GM12878 (cell line): ENCODE measurements around the gene CS. TPM values are rescaled to one million over a fixed set of nuclear protein-coding genes. Genes with fewer than 3 reads are reported as not detected.

Source experiments
- ATAC-seq: fragments of 200-7000 bp; cut with Tn5 transposase; 3 replicates; pipeline ENCODE4 v1.9.1; 2020; ENCODE audit warnings: mild to moderate bottlenecking, moderate library complexity
- Bru-seq: library from RNA; stranded (reverse); fragments of 400-500 nt; gene quantifications from one replicate; lab custom pipeline; 2021; lab: Mats Ljungman, UMichigan
- BruChase-seq, 2 experiments: library from RNA; stranded (reverse); fragments of 400-500 nt; gene quantifications; one replicate each; lab custom pipeline; 2021; lab: Mats Ljungman, UMichigan
- BruUV-seq: library from RNA; stranded (reverse); fragments of 400-500 nt; replicated peaks from 2 replicates; lab custom pipeline; 2021; lab: Mats Ljungman, UMichigan
- CTCF ChIA-PET: fragments of 300-600 bp; sonication (Branson Sonifier 250); formaldehyde crosslinking; extraction: SDS; loops from one replicate; lab custom pipeline; 2021; ENCODE audit warnings: inconsistent platforms; lab: Yijun Ruan, JAX
- POLR2A ChIA-PET: fragments of 350-600 bp; formaldehyde crosslinking; extraction: SDS; loops from one replicate; lab custom pipeline; 2021; ENCODE audit warnings: inconsistent platforms; lab: Charles Lee
- RAD21 ChIA-PET: fragments of 300-600 bp; sonication (Branson Sonifier 250); formaldehyde crosslinking; loops from one replicate; lab custom pipeline; 2023; ENCODE audit warnings: antibody characterized with exemption; ENCODE audit not compliant: unreplicated experiment; lab: Charles Lee
- SMC1A ChIA-PET: fragments of 300-600 bp; sonication (Branson Sonifier 250); formaldehyde crosslinking; loops from one replicate; lab custom pipeline; 2023; ENCODE audit not compliant: unreplicated experiment, uncharacterized antibody; lab: Charles Lee
- DNase-seq: peaks from one replicate; pipeline ENCODE4 v3.0.0-alpha.2; 2011; ENCODE audit warnings: low read depth, low spot score
- FAIRE-seq: peaks from 3 replicates; lab custom pipeline; 2011; peaks lifted over from hg19 to GRCh38; lab: Jason Lieb, UNC
- H2AFZ ChIP-seq: 2 replicates; pipeline ENCODE4 v1.6.0; 2011; ENCODE audit warnings: low read depth, low read length, control low read depth; ENCODE audit not compliant: control insufficient read depth
- H3K27ac ChIP-seq: 2 replicates; pipeline ENCODE4 v1.5.1; 2011; ENCODE audit warnings: control low read depth; ENCODE audit not compliant: control insufficient read depth, insufficient read depth
- H3K27me3 ChIP-seq, 2 experiments: replicated peaks in 1 of 2; 2 replicates each; pipeline versions ENCODE4 v1.6.0 to v1.6.1; 2011; ENCODE audit warnings: low read length in 1 of 2; ENCODE audit not compliant: control insufficient read depth in 2 of 2, insufficient read depth in 2 of 2
- H3K36me3 ChIP-seq, 2 experiments: 2 replicates each; pipeline ENCODE4 v1.5.1; 2011; ENCODE audit warnings: low read length in 1 of 2; ENCODE audit not compliant: control insufficient read depth in 2 of 2, insufficient read depth in 2 of 2
- H3K4me1 ChIP-seq: 2 replicates; pipeline ENCODE4 v1.6.1; 2011; ENCODE audit warnings: mild to moderate bottlenecking, low read length, moderate library complexity, mixed read lengths; ENCODE audit not compliant: control insufficient read depth, insufficient read depth
- H3K4me2 ChIP-seq: 2 replicates; pipeline ENCODE4 v1.6.0; 2011; ENCODE audit warnings: control low read depth; ENCODE audit not compliant: control insufficient read depth, insufficient read depth
- H3K4me3 ChIP-seq: fragments of 200-600 bp; sonication (generic); 2 replicates; pipeline ENCODE4 v1.5.1; 2016
- H3K79me2 ChIP-seq: 2 replicates; pipeline ENCODE4 v1.6.0; 2011; ENCODE audit warnings: low read length; ENCODE audit not compliant: control insufficient read depth, insufficient read depth
- H3K9ac ChIP-seq: 2 replicates; pipeline ENCODE4 v1.8.0; 2011; ENCODE audit warnings: low read length, control low read depth, mixed read lengths; ENCODE audit not compliant: control insufficient read depth, insufficient read depth
- H3K9me3 ChIP-seq: replicated peaks from 3 replicates; pipeline ENCODE4 v1.5.1; 2011; ENCODE audit warnings: mild to moderate bottlenecking, low read length; ENCODE audit not compliant: control insufficient read depth, insufficient read depth
- H4K20me1 ChIP-seq: 2 replicates; pipeline ENCODE4 v1.6.0; 2011; ENCODE audit not compliant: control insufficient read depth, insufficient read depth
- HDAC6 ChIP-seq: fragments of 200-600 bp; sonication (generic); IDR thresholded peaks from one replicate; pipeline ENCODE4 v1.8.0; 2017; ENCODE audit warnings: antibody characterized with exemption; ENCODE audit not compliant: unreplicated experiment
- MTA3 ChIP-seq: IDR thresholded peaks from 2 replicates; pipeline ENCODE4 v1.6.1; 2012; ENCODE audit warnings: low read length, inconsistent platforms, borderline replicate concordance
- PML ChIP-seq: IDR thresholded peaks from 2 replicates; pipeline ENCODE4 v1.6.1; 2012; ENCODE audit warnings: low read length, inconsistent platforms
- POU2F2 ChIP-seq: IDR thresholded peaks from 3 replicates; pipeline ENCODE4 v1.6.1; 2011; ENCODE audit warnings: low read depth, mild to moderate bottlenecking, low read length, borderline replicate concordance
- SIN3A ChIP-seq: IDR thresholded peaks from 2 replicates; pipeline ENCODE4 v1.6.1; 2012; ENCODE audit warnings: low read depth, low read length, improper control_type of control experiment
- SMAD5 ChIP-seq: IDR thresholded peaks from 2 replicates; pipeline ENCODE4 v1.6.1; 2016; ENCODE audit warnings: antibody characterized with exemption, low read depth
- SREBF1 ChIP-seq: IDR thresholded peaks from 2 replicates; pipeline ENCODE4 v1.6.1; 2012; ENCODE audit warnings: mild to moderate bottlenecking, low read length
- WGBS: methylation state at CpG from one replicate; pipeline ENCODE4 v1.1.6; 2016; ENCODE audit warnings: low lambda C conversion rate; ENCODE audit not compliant: insufficient replicate concordance, insufficient coverage; ENCODE audit errors: missing lambda C conversion rate; 5-methylcytosine and 5-hydroxymethylcytosine counted together
- in situ Hi-C: fragments of 300-500 bp; cut with MboI; formaldehyde crosslinking; loops from 9 replicates; pipeline ENCODE4 v1.14.3; 2018; ENCODE audit warnings: mixed read lengths
- intact Hi-C: fragments of 100-400 bp; cut with micrococcal nuclease; formaldehyde crosslinking; loops from one replicate; pipeline ENCODE4 v1.14.2; 2022; ENCODE audit not compliant: unreplicated experiment
- long read RNA-seq, 2 experiments: library from polyadenylated mRNA; unstranded; transcript quantifications; one replicate each; pipeline ENCODE4 v2.0.0, GENCODE V29; 2019 to 2020
- polyA minus RNA-seq, 3 experiments: library from RNA; depleted of rRNA, polyadenylated mRNA; stranded (reverse); fragments of >200 nt; gene quantifications; 2 replicates each; pipeline ENCODE4 v1.2.3, GENCODE V29; 2011
- polyA plus RNA-seq, 11 experiments: library from polyadenylated mRNA; depleted of rRNA in 4 of 11; unstranded in 6 of 11; stranded (reverse) in 5 of 11; fragments of >200 nt; fragmentation: Nextera tagmentation in 4 of 11; fragmentation: Illumina TruSeq in 1 of 11; extraction: Ambion mirVana in 4 of 11; extraction: Trizol in 1 of 11; gene quantifications; 1 replicate in 1 of 11; 2 replicates in 10 of 11; pipeline versions ENCODE4 v1.2.1 to v1.2.3, GENCODE V29; 2011 to 2016; ENCODE audit warnings: inconsistent platforms in 2 of 11, missing spikeins in 2 of 11, low read depth in 1 of 11
- total RNA-seq, 4 experiments: library from RNA; depleted of rRNA in 3 of 4; stranded (reverse); fragments of >200 nt in 3 of 4; fragmentation: Illumina TruSeq in 1 of 4; extraction: Trizol in 1 of 4; gene quantifications; 2 replicates each; pipeline versions ENCODE4 v1.2.1 to v1.2.3, GENCODE V29; 2013 to 2021
- TF ChIP-seq, protein P1 (sequence below): IDR thresholded peaks from 2 replicates; pipeline ENCODE4 v1.6.1; 2012; ENCODE audit warnings: low read depth, low read length, improper control_type of control experiment
- TF ChIP-seq, protein P2 (sequence below): fragments of 450-650 bp; IDR thresholded peaks from 2 replicates; pipeline ENCODE4 v1.6.1; 2017; ENCODE audit warnings: mild to moderate bottlenecking
- TF ChIP-seq, protein P3 (sequence below): fragments of 150-350 bp; IDR thresholded peaks from 2 replicates; pipeline ENCODE4 v1.6.1; 2014; ENCODE audit warnings: mild to moderate bottlenecking, low read depth, low read length

Gene CS
- total RNA-seq (2013; cell fraction: nucleolus; rRNA removed) = 118 and 131 TPM in 2 replicates
- total RNA-seq (2014; rRNA removed) (105 and 109 TPM in 2 replicates), total RNA-seq (2014; rRNA removed; fragmentation: Illumina TruSeq; extraction: Trizol) (111 and 119 TPM in 2 replicates), total RNA-seq (2021) (276 and 302 TPM in 2 replicates), polyA plus RNA-seq (2011; rRNA removed) (71.2 and 159 TPM in 2 replicates), polyA plus RNA-seq (2014; fragmentation: Illumina TruSeq; extraction: Trizol) (237 and 305 TPM in 2 replicates), polyA plus RNA-seq (2014; fragmentation: Nextera tagmentation; extraction: Ambion mirVana) (100 to 1,000 TPM in 1 of 2 experiments, 10 to 100 TPM in 1; 64.9 to 104 TPM), polyA plus RNA-seq (2014; rRNA removed) (115 and 140 TPM in 2 replicates), polyA plus RNA-seq (2016; fragmentation: Nextera tagmentation; extraction: Ambion mirVana) (100 to 1,000 TPM; 182 to 196 TPM), polyA minus RNA-seq (2011; rRNA and poly(A)+ RNA removed) (95.4 and 137 TPM in 2 replicates), Bru-seq, nascent RNA (percentile 74 among the genes with signal in this experiment), BruChase-seq, experiment 1, labeled RNA remaining after a 6-hour chase (percentile 97 among the genes with signal in this experiment), BruChase-seq, experiment 2, labeled RNA remaining after a 2-hour chase (percentile 92 among the genes with signal in this experiment)
- 93.7 TPM for polyA plus RNA-seq (2011; ENCODE audit: low read depth)
- polyA plus RNA-seq (2011; cell fraction: cytosol; rRNA removed) = 117 and 179 TPM in 2 replicates
- polyA plus RNA-seq (2011; cell fraction: nucleus; rRNA removed) = 139 and 160 TPM in 2 replicates
- 94.4 and 99.4 TPM in 2 replicates for polyA plus RNA-seq (2012)
- polyA minus RNA-seq (2011; cell fraction: cytosol; rRNA and poly(A)+ RNA removed) = 96.9 and 155 TPM in 2 replicates
- polyA minus RNA-seq (2011; cell fraction: nucleus; rRNA and poly(A)+ RNA removed) = 51.6 and 56.0 TPM in 2 replicates
- long read RNA-seq, experiment 1, transcript CS-201 (11 exons, 2,975 nt) = major isoform, 140 of 164 reads
- long read RNA-seq, experiment 1, partial matches to known transcripts = 9 of 164 reads
- long read RNA-seq, experiment 1, other reads (novel, unspliced or antisense) = 13 of 164 reads
- long read RNA-seq, experiment 2, transcript CS-222 (2 exons, 718 nt) = major isoform, 5 of 19 reads
- long read RNA-seq, experiment 2, partial matches to known transcripts = 5 of 19 reads
- long read RNA-seq, experiment 2, other reads (novel, unspliced or antisense) = 6 of 19 reads

DNA sequence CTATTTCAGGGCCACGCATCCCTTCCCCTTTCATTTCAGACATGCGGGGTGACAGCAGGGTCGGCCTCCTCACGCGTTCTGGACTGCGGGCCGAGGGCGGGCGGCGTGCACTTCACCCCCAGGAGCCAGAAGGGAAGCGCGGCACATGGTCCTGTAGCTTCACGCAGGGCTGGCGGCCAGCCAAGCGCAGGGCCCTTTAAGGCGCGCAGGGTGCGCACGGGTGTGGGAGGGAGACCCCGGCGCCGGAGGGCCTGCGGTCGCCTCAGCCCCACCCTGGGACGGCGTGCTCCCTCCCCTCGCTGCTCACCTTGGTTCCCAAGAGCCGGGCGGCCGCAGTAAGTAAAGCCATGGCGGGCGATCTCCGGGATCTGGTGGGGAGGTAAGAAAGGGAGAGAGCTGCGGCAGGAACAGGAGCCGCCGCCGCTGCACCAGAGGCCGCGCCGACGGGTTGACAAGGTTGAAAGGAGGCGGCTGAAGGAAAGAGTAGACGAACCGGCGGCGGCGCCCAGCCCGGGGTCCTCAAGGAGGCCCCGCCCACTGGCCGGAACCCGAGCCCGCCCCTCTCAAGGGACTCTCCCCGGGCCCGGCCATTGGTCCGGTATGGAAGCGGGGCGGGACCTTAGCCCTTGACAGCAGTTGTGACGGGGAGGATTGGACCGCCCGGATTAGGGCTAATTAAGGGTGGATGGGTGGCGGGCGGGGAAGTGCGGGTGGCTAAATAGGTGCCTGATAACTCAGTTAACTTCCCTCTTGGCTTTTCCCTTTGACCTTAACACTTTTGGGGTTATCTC lies at the start of gene CS:
Gene CS (minus strand): TSS at position 478 of the 791 bp plus-strand sequence. CDS start 129 bp downstream, at position 349.
- ChIA-PET SMC1A (interaction anchor here (1.0 kb wide), 1 partner anchor 58 kb away, joined by 3 read pairs; no protein-coding TSS in a partner anchor), POLR2A (interaction anchor here (0.6 to 1.5 kb wide), 6 partner anchors 13 to 149 kb away, joined by 3 to 6 read pairs (median 4); partner anchors contain the start of genes PAN2 and STAT2), RAD21 (interaction anchor here (1.0 to 1.6 kb wide), 4 partner anchors 42 to 78 kb away, joined by 3 to 6 read pairs (median 4); partner anchors contain the start of genes ANKRD52, RNF41 and STAT2), CTCF (interaction anchor here (0.7 to 1.2 kb wide), 7 partner anchors 23 to 181 kb away, joined by 3 to 4 read pairs (median 3); partner anchors contain the start of gene PAN2)
- Histone ChIP-seq H2AFZ (peak within 1 kb of the TSS; percentile 93), H3K9ac (peak within 1 kb of the TSS; percentile 81), H3K36me3 (no peaks in the 10 kb centered on the region), H3K9me3 (no peaks in the 10 kb centered on the region), H3K27me3 (no peaks in the 10 kb centered on the region), H3K4me2 (peak within 1 kb of the TSS; percentile 88), H4K20me1 (no peaks in the 10 kb centered on the region), H3K4me3 (peak within 1 kb of the TSS; percentile 93), H3K27ac (peak within 1 kb of the TSS; percentile 85), H3K79me2 (peaks cover 44% of the 10 kb centered on the region), H3K4me1 (peaks cover 32% of the 10 kb centered on the region)
- in situ Hi-C loops (no loop called here), intact Hi-C loops (loop anchor here (1.0 to 2.0 kb wide), 2 partner anchors 33 to 107 kb away; partner anchors contain the start of gene COQ10A)
- ATAC-seq (peak; percentile 95), FAIRE-seq (peak; percentile 94), DNase-seq (peak; percentile 71)
- WGBS = 1% methylated on average over 52 of the region's 63 CpGs
- BruUV-seq = no TSS peak
- TF ChIP-seq SREBF1 (no peak; the same call in 1 of the 2 replicates), SIN3A (peak; percentile 13; the same call in 1 of the 2 replicates), POU2F2 (no peak), PML (peak; percentile 85; the same call in 1 of the 2 replicates), SMAD5 (peak; percentile 73; the same call in 1 of the 2 replicates), HDAC6 (no peak), MTA3 (no peak)
- TF ChIP-seq, protein P1, sequence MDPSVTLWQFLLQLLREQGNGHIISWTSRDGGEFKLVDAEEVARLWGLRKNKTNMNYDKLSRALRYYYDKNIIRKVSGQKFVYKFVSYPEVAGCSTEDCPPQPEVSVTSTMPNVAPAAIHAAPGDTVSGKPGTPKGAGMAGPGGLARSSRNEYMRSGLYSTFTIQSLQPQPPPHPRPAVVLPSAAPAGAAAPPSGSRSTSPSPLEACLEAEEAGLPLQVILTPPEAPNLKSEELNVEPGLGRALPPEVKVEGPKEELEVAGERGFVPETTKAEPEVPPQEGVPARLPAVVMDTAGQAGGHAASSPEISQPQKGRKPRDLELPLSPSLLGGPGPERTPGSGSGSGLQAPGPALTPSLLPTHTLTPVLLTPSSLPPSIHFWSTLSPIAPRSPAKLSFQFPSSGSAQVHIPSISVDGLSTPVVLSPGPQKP = peak; percentile 27; the same call in 1 of the 2 replicates
- TF ChIP-seq, protein P2, sequence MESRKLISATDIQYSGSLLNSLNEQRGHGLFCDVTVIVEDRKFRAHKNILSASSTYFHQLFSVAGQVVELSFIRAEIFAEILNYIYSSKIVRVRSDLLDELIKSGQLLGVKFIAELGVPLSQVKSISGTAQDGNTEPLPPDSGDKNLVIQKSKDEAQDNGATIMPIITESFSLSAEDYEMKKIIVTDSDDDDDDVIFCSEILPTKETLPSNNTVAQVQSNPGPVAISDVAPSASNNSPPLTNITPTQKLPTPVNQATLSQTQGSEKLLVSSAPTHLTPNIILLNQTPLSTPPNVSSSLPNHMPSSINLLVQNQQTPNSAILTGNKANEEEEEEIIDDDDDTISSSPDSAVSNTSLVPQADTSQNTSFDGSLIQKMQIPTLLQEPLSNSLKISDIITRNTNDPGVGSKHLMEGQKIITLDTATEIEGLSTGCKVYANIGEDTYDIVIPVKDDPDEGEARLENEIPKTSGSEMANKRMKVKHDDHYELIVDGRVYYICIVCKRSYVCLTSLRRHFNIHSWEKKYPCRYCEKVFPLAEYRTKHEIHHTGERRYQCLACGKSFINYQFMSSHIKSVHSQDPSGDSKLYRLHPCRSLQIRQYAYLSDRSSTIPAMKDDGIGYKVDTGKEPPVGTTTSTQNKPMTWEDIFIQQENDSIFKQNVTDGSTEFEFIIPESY = no peak
- TF ChIP-seq, protein P3, sequence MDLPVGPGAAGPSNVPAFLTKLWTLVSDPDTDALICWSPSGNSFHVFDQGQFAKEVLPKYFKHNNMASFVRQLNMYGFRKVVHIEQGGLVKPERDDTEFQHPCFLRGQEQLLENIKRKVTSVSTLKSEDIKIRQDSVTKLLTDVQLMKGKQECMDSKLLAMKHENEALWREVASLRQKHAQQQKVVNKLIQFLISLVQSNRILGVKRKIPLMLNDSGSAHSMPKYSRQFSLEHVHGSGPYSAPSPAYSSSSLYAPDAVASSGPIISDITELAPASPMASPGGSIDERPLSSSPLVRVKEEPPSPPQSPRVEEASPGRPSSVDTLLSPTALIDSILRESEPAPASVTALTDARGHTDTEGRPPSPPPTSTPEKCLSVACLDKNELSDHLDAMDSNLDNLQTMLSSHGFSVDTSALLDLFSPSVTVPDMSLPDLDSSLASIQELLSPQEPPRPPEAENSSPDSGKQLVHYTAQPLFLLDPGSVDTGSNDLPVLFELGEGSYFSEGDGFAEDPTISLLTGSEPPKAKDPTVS = no peak
